HG02884 (cell line): Measurements from ENCODE around the gene OLFM4.

Source experiments
- ATAC-seq: cut with Tn5 transposase; IDR thresholded peaks from one replicate; pipeline ENCODE4 v1.9.1; 2021; ENCODE audit warnings: mild to moderate bottlenecking, moderate library complexity; ENCODE audit not compliant: unreplicated experiment

Gene OLFM4

GRCh38 chr13:53066411-53066810 is 37.8 kb downstream of the OLFM4 start:
- ATAC-seq = no peak

- no peak for ATAC-seq
These were observed 40.2 kb downstream of the OLFM4 start for GRCh38 chr13:53068585-53069520.

- no peak for ATAC-seq
These were observed 41.2 kb downstream of the OLFM4 start for GRCh38 chr13:53069800-53070199.

GRCh38 chr13:53073711-53074110 is 45.1 kb downstream of the OLFM4 start:
- no peak for ATAC-seq

DNA sequence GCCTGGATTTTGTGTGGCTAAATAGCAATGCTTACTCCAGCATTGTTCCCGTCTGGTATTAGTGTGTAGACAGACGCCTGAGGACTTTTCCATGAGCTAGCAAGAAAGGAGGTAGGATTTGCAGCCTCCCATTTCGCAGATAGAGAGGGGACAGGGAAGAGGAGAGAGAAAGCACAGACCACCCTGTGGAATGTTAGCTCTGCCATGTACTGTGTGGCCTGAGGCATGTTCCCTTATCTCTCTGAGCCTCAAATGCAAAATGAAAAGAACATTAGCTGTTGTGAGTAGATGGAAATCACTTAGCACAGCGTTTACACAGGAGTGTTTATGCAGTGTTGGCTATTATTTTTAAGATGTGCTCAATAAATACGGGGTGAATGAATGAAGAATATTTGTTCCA is 45.5 kb downstream of the OLFM4 start:
- ATAC-seq = no peak

GRCh38 chr13:53075356-53076041 is 46.9 kb downstream of the OLFM4 start:
- no peak for ATAC-seq

DNA sequence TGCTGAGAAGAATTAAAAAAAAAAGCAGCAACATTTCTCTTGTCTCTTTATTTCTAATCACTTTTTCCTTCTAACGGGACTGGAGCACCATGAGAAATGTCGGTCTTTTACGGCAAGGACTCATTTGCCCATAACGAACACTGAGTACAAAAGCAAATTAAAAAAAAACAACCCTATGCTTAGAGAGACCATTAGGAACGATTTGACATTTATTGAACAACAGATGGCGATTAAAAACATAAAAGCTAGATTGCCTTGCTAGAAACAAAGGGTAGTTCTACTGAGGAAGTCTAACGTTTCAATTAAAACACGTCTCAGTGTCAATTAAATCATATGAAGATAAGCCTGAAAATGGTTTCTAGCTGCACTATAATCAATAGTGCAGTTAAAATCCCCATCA is 51.1 kb downstream of the OLFM4 start:
- ATAC-seq = no peak

DNA sequence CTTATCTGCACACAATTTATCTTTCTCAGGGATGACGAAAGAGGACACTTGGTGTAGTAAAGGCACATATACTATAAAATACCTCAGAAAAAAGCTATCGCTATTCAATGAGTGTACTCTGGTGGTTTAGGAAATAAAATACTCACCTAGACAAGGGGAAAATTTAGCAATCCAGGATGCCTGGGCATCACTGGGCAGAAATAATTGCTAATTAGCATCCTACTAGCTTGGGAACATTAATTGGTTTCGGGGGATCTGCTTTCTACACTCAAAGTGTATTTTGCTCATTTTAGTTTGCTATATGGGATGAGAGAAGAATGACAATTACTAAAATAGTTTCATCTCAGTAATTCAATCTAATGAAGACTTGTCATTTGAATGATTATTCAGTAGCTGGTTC is 60.3 kb downstream of the OLFM4 start:
- ATAC-seq = no peak

DNA sequence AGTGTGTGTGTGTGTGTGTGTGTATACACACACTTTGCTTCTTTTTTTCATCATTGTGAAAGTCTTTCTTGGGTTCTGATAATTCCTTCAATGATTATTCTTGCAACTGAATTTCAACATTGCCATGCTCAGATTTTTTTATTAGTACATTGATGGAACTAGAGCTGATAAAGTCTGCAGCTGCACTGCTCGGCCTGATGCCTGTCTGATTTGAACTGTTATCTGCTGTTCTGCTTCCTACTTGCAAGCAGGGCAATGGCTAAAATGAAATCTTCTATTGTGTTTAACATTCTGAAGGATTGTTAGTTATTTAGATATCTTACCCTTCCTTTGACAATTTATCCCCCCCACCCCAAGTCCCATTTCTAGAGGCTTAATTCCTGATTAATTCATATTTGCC is 61.3 kb downstream of the OLFM4 start:
- no peak for ATAC-seq

- ATAC-seq = no peak
These were observed 61.8 kb downstream of the OLFM4 start for GRCh38 chr13:53090461-53090860.

DNA sequence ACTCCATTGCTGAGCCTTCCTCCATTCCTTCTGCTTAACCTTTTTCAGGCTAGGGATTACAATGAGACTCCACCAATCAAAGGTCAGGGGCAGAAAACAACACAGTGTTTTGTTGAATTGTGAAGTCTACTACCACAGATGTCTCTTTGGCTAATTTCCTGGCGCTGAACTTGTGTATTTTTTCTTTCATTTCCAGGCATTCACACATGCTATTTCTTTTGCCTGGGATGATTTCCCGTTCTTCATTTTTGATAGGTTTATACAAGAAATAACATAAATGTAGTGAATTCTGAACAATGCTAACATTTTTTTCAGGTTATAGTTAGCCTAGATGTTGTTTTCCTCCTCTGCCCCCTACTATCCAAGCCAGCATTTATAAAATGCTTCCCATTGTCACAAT is 64.3 kb downstream of the OLFM4 start:
- ATAC-seq = no peak

DNA sequence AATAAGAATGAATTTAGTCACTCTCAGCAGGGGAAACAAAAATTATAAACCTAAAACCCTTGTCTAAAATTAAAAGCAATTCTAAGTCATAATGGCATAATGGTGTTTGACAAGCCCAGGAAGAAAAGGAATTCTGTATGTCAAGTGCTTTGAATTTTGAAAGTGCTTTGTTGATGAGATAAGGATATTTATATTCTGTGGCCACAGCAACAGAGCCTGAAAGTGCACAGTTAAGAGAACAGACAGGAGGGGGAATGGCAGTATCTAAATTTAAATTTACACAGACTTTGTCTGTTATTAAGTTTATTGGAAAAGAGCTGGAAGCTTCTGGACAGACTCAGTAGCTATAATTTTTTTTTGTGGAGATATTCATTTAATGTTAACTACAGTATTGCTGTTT is 69.8 kb downstream of the OLFM4 start:
- no peak for ATAC-seq

DNA sequence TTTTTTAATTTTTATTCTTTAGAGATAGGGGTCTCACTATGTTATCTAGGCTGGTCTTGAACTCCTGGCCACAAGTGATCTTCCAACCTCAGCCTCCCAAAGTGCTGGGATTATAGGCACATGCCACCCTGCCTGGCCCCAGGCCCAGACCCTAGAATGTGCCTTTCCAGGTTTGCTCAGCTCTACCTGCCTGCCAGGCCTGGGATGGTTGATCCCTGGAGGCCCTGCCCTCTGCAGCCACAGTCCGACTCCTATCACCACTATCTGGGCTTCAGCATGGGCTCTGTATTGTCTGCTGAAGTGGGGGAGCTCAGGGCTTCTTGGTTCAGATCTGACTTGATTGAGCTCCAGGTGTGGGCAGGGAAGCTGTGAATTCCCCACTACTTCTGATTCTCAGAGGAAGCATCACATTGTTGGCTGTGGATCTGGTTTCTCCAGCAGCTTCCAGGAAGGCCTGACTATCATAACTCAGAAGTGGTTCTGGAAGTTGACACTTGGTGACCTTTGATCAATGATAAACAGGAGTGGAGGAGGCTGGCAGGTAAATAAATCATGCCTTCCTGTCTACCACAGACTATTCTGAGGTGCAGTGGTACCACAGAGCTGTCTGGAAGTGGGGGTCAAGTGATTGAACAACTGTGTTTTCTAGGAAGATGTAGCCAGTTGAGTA is 71.9 kb downstream of the OLFM4 start:
- ATAC-seq = no peak
